Activated CD4-positive, alpha-beta T cell treated with anti-CD3 and anti-CD28 coated beads for 4 hours (primary cell): ENCODE results near the gene NSUN3.
"Not testable (repeated sequence)": the region's sequence is repeated elsewhere in the genome, so short reads cannot be mapped to it uniquely, and the experiment has no call there.

Source experiments
- DNase-seq, 2 donors: peaks; one replicate each; pipeline ENCODE4 v3.0.0-alpha.2; 2020

Gene NSUN3

DNA sequence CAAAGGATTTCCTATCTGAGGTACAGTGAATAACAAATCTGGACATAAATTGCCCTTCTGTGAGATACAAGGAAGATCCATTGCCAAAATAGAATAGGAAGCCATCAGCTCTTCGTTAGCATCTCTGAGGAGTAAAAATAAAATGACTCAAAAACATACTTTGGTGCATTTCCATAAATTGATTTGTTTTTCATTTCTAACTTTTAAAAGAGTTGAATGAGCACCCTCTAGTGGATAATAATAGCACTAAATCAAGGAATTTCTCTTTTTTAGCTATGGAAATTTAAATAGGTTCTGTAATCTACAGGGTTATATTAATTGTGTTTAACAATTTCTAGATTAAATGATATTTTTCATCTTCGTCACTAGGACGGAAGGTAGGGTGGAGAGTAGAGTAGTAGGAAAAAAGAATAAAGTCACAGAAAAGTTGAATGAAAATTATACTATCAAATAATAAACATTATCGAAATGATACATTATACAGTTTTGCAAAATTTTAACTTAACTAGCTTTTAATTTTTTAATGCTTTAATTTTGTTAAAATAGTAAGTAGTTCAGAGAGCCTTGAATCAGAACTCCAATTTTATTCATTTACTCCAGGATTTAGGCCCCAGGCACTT is 6.4 kb downstream of the NSUN3 start:
- no peak for DNase-seq

DNA sequence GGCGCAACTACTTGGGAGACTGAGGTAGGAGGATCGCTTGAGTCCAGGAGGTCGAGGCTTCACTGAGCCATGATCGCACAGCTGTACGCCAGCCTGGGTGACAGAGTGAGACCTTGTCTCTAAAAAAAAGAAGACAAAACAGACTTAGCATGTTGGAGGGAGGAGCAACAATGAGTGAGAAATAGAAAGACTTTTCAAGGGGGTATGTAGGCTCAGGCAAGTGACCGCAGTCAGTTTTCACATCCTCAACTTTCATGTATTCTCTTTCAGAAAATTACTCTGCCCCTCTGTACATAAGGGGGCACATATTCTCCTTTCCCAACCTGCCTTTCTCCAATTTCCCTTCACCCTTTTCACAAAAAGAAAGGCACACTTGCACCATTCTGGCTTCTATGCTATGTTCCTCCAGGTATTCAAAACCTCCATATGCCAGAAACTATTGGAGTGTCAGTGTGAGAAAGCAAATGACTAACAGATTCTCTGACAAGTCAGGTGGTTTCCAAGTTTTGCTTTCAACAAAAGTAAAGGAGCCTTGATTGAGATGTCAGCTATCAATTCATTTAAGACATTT is 7.6 kb downstream of the NSUN3 start:
- no peak for DNase-seq

DNA sequence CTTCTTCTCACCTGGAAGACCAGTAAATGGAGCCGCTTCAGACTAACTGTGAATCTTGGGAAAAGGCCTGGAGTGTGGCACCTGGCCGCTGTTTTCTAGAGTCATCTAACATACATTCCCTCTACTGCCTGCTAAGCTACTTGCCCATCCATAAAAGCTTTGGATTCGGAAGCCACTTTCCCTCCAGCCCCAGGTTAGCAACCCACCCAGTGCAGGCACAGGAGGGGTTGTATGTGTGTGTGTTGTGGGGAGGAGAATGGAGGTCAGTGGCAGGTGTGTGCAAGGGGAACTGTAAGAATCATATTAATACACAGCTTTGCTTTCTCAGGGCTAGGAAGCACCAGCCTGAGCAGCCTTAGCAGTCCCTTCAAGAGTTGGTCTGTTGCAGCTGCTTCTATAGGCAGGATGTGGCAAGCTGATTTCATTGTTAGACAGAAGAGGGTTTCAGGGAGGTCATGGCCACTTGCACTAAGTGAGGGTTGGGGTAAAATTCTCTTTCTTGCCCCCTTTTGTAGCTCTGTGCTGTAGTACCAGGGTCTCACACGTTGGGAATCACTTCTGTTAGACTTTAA is 8.9 kb downstream of the NSUN3 start:
- no peak for DNase-seq

DNA sequence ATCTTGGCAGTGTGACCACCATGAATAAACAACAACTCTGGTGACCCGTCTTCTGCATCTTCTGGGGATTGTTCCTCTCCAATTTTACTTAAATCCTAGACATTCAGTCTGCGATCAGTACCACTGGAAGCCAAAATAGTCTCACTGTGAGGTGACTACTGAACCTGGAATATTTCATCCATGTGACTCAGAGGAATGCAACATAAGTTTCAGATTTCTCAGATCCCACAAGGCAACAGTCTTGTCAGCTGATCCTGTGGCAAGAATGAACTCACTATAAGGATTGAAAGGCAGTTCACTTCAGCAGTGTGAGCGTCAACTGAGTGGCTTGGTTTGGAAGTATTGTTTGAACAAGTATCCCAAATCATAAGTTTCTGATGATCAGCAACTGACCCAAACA is 13.2 kb downstream of the NSUN3 start:
- no peak for DNase-seq

DNA sequence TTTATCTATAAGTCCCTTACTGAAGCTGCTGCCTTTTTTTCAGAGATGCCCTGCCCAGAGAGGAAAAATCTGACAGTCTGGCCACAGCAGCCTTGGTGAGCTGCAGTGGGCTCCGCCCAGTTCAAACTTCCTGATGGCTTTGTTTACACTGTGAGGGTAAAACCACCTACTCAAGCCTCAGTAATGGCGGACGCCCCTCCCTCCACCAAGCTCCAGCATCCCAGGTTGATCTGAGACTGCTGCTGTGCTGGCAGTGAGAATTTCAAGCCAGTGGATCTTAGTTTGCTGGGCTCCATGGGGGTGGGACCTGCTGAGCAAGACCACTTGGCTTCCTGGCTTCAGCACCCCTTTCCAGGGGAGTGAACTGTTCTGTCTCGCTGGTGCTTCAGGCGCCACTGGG is 17.7 kb downstream of the NSUN3 start:
- not testable (repeated sequence) for DNase-seq

DNA sequence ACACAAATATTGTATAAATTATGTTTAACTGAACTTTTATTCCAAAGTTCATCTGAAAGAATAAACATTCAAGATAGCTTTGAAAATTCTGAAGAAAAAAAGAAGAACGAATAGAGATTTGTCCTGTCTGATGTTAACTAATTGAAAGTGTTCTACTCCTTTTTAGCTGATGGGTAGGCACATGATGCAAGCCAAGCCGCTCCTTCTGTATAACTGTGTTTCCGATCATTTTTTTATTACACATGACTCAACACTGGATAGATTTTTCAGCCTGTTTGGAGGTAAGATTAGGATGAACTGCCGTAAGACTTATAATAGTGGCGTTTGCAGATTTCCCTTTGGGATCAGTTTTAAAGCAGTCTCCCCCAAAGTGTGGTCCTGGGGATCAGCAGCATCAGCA is 19.0 kb downstream of the NSUN3 start:
- no peak for DNase-seq

DNA sequence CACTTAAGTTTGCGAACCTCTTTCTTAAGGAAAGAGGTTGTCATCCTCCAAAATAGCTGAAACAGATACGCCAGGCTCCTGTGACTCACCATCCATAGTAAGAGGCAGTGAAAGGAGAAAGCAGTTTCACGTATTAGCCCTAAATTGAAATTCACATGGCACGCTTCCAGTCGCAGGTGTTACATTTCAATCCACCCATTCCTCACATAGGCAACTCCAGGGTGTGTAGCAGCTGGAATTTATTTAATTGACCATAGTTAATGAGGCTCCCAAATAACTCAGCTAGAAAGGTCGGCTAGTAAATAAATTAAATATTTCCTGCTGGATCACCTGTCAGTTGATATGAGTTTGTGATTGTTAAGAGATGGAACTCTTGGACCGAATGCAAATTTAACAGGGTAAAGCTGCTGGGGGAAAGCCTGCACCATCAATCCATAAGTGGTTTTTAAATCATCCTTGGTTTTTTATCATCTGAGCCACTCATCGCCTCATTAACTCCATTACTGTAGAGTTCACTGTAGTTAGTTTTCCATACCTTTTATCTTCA is 19.6 kb downstream of the NSUN3 start:
- DNase-seq = no peak

DNA sequence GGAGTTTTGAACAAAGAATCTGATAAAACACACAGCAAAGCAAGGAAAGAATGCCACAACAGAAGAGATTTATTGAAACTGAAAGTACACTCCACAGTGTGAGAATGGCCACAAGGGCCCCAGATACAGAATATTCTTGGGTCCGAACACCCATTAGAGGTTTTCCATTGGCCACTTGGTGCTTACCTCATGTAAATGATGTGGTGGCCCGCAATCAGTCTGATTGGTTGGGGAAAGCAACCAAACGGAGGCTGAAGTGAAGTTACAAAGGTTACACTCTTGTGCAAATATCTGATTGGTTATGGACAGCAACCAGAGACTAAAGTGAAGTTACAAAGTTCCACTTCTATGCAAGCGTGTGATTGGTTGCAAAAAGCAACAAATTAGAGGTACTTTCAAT is 20.4 kb downstream of the NSUN3 start:
- no peak for DNase-seq

DNA sequence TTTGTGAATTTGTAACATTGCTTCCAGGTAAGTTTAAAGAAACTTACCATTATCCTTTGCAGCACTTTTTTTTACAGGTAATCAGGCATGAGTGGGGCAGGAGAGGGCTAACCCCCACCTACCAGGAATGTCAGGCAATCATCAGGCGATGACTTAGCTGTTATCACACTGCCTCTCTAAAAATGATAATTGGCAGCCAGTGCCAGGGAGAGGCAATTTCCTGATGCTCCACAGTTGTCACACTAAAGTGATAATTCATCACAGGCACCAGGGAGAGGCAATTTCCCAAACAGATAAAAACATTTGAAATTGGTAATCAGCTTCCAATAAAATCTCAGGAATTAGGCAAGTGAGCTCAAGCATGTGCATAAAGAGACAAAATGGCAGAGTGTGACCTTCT is 26.3 kb downstream of the NSUN3 start:
- DNase-seq = no peak

DNA sequence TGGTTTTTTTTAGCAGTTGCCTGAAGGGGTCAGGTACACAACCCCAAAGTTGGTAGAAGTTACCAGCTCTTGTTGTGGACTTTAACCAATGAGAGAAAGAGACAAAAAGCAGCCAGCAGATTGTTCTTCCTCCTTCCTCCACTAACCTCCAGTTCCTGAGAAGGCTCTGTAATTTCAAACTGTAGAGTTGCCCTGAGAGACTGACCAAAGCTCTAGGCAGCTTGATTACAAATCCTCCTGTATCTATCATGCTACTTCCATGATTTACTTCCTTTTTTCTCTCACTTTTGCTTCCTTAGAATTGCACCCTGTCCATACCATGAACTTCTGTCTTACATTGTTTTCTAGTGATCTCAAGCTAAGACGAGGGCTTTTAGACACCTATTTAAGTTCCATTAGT is 29.2 kb downstream of the NSUN3 start:
- no peak for DNase-seq

DNA sequence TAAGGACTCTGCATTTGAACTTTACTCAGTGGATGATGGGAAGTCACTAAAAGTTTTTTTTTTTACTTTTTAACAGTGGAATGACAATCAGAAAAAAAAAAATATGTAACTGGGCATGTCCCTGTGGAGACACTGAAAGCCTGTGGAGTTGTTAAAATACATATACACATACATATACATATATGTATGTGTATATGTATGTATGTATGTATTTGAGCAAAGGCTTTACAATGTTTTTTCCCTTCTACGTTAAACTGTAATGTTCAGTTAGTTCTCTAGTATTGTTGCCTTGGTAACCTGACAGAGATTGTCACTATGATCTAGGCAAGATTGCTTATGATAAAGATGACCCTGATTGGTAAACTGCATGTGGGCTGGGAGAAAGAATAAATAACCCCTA is 30.3 kb downstream of the NSUN3 start:
- no peak for DNase-seq

DNA sequence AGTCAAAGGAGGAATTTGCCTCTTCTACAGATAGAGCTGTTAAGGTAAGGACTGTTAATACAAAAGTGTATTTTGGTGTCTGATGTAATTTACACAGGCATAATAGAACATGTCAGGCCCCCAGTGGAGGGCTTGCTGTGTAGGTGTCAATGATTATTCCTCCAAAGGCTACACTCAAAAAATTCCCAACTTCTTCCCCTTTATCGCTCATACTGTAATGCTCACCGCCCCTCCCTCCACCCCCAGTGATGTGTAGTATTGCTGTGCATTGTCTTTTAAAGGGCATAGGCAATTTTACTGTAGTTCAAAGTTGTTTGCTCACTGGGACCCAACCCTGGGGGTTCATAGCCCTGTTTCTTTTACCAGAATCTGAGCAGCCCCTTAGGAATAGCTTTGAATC is 32.2 kb downstream of the NSUN3 start:
- DNase-seq = no peak

DNA sequence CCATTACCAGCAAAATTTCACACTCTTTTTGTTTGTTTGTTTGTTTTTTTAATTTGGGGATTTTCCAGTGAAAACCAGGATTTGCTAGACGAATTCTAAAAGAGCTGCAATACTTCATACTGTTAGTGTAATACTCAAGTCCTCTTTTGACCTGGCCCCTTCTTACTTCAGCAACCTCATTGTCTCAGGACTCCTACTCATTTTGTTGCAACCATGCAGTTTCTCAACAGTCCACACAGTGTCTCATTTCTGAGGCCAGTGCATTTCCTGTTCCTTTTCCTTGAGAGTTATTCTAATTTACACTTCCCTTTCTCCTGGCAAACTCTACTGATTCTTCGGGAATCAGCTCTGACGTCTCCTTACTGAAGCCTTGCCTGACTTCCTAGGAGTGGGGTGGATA is 35.6 kb downstream of the NSUN3 start:
- DNase-seq = no peak

DNA sequence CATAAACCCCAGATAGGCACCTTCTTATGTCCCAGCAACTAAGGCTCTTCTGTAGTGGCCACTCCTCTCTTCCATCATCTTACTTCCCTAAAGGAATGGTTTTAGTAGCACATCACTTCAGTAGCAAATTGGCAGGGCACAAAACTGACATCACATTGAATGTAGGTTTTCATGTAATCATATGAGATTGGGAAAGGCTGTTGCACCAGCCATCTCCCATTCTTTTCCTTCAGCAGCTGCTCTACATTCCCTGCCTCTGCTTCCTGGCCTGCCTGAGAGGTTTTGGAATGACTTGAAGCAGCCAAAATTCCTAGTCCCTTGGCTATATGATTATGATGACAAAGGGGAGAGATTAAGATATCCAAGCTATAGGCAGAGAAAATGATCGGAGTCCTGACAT is 36.5 kb downstream of the NSUN3 start:
- DNase-seq = no peak

DNA sequence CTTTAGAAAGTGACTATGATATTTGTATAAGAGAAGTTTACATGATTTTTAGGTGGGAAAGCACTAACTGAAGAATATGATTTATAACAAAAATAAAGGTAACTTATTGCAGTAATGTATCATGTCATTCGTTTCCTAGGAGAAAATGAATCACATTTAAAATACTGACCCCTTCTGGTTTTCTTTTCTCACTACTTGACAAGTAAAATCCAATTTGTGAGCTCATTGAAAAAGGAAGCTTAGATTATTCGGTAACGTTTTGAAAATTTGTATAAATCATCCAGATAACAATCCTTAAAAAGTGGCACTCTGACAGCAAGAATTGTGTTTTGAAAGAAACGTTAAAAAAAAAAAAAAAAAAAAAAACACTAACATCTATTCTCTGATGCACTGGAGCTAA is 39.0 kb downstream of the NSUN3 start:
- no peak for DNase-seq

DNA sequence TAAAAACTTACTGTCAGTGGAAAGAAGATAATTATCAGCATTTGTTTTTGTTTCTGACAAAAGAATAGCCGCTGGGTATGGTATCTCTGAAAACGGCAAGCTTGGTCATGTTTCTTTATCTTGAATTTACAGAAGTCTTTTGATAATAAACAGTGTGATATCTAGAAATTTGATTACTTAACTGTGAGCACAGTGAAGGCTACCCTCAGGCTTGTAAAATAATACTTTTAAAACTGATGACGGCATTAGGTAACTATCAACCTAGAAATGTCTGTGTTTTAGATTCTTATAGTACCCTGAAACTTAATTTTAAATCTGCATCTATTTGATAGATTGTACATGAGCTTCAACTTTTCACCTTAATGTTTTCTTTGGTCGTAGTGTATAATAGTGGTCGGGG is 43.4 kb downstream of the NSUN3 start:
- DNase-seq = no peak

DNA sequence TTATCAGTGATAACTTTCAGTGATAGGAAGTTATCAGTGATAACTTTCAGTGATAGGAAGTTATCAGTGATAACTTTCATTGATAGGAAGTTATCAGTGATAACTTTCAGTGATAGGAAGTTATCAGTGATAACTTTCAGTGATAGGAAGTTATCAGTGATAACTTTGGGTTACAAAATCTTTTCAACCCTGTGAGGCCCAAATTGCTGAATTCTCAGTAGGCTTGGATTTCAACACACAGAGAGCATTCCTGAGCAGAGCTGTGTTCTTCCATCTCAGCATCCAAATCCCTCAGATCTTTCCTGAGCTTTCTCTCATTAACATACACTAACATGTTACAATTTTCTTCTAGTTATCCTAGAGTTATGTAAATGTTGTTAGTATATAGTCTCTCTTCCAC is 47.4 kb downstream of the NSUN3 start:
- DNase-seq = not testable (repeated sequence)

DNA sequence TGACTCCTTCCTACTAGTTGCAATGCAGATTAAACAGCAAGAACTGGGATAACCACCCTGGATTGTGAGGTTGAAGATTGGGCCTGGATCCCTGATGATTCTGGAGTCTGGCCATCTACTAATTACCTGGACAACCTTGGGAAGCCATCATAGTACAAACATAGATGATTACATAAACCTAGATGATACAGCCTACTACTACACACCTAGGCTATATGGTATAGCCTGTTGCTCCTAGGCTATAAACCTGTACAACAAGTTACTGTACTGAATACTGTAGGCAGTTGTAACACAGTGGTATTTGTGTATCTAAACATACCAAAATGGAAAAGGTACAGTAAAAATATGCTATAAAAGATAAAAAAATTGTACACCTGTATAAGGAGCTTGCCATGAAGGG is 48.0 kb downstream of the NSUN3 start:
- no peak for DNase-seq

DNA sequence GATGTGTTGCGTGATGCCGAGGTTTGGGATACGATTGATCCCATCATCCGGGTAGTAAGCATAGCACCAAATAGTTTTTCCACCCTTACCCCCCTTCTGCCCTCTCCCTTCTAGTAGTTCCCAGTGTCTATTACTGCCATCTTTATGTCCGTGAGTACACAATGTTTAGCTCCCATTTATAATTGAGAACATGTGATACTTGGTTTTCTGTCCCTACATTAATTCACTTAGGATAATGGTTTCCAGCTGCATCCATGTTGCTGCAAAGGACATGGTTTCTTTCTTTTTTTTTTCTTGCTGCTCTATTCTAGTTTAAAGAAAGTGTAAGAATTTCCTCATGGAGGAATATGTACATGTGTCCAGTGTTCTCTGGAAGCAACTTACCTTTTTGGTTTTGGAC is 51.8 kb downstream of the NSUN3 start:
- no peak for DNase-seq

DNA sequence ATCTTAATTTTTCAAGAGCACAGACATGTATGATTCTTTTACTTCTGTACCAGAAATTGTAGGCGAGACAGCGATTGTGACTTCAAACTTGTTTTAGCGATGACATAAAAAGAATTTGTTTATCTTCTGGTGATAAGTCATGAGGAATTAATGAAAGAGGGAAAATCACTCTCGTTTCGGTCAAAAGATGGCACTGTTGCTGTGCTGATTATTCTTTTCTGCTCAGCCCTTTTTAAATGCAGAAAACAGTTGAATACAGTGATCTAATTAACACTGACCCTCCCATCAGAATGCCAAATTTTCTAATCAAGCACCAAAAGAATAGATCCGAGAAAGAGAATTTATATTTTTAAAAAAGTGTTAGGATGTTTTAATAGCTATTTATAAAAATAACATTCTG is 52.6 kb downstream of the NSUN3 start:
- no peak for DNase-seq

DNA sequence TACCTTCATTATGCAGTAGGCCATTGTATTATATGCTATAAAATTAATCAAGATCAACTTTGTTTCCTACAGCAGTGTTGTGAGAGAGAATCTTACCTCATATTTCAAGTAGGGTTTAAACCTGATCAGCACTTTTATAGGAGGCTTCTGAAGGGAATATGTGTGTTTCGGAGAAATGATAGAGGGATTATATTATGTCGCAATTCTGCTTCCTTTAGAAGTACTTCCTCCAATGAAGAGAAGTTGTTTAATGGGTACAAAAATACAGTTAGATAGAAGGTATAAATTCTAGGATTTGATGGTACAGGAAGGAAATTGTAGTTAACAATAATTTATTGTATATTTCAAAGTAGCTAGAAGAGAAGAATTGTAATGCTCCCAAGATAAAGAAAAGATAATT is 54.9 kb downstream of the NSUN3 start:
- no peak for DNase-seq

DNA sequence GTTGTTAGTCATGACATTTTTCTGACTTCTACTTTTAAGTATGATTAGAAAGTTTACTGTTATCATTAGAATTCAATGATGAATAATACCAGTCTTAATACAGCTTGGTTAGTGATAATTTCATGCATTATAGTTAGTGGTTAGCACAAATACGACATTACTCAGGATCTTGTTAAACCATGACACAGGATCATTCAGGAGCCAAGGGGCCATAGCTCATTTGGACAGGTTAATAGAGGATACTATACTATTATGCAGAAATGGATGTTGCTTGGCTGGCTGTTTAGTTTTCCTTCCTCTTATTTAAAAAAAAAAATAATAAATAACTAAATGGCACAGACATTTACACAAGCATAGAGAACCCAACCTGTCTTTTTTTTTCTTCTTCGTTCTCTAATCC is 55.5 kb downstream of the NSUN3 start:
- no peak for DNase-seq

DNA sequence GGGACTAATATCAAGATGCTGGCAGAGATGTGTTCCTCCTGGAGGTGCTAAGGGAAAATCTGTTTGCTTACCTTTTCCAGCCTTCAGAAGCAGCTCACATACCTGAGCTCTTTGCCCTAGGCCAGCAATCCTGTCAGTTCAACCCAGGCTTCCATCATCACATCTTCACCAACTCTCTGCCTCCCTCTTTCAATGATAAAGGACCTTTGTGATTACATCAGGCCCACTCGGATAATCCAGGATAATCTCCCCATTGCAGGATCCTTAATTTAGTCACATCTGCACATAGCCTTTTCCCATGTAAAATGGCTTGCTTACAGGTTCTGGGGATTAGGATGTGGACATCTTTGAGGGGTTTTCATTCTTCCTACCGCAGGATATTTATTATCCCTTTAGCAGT is 58.3 kb downstream of the NSUN3 start:
- no peak for DNase-seq

DNA sequence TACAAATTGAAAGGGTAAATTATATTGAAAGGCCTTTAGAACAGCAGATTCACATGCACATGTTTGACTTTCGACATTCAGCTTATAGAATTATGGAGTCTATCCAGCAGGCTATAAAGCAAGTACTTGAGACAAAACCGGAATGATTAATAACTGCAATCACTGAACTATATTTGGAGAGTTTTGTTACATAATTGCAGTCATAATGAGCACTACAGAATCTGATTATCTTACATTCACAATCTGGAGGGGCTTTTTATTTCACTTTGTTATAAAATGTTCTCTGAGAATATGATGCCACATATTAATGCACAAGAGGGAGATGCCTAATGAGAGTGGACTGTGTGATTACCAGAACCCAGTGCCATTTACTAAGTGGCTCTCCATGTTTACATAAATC is 64.3 kb downstream of the NSUN3 start:
- DNase-seq = no peak

DNA sequence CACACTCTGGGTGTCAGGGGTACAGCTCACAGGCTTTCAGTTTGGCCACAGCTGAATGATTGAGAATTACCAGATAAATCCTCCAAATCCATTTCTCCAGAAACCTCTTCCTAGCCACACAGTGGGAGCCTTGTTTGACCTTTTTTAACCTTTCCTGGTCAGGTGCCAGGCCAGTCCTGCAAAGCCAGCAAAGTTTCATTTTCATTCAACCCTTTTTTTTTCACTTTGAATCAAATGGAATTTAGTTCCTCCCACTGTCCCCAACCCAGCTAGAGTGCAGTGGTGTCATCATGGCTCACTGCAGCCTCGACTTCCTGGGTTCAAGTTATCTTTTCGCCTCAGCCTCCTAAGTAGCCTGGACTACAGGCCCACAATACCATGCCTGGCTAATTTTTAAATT is 67.8 kb downstream of the NSUN3 start:
- DNase-seq = no peak
